NCI-H2029 treated with DMSO at 0.1 percent for 48 hours (cell line): ENCODE measurements around the gene SLC50A1.

ENCODE experiments used
- DNase-seq: peaks from one replicate; lab custom pipeline; 2025; lab: John Stamatoyannopoulos, UW

Gene SLC50A1, protein sequence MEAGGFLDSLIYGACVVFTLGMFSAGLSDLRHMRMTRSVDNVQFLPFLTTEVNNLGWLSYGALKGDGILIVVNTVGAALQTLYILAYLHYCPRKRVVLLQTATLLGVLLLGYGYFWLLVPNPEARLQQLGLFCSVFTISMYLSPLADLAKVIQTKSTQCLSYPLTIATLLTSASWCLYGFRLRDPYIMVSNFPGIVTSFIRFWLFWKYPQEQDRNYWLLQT

DNA sequence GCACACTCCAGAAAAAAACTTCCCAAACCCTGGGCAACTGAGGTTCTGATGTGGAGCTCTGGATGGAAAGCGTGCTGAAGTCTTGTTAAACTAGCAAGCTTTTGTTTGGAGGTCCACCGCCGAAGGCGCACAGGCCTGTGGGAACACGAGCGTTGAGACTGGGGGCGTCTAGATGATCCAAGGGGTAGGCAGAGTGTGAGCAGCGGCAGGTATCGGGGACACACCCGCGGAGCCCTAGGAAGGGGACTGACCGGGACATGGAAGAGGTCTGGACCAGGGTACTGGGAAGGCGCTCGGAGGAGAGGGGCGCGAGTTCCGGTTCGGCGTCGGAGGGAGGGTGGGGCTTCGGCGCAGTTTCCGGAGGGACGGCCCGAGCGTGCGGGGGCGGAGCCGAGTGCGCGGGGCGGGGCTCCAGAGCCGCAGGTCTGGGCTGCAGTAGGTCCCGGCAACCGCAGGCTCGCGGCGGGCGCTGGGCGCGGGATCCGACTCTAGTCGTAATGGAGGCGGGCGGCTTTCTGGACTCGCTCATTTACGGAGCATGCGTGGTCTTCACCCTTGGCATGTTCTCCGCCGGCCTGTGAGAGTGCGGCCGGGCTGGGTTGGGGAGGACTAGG lies at the start of gene SLC50A1:
Gene SLC50A1, plus strand, starts transcription at position 438 of the 614 bp plus-strand sequence. Its CDS starts 60 bp downstream, at position 498.
- peak; percentile 72 for DNase-seq

DNA sequence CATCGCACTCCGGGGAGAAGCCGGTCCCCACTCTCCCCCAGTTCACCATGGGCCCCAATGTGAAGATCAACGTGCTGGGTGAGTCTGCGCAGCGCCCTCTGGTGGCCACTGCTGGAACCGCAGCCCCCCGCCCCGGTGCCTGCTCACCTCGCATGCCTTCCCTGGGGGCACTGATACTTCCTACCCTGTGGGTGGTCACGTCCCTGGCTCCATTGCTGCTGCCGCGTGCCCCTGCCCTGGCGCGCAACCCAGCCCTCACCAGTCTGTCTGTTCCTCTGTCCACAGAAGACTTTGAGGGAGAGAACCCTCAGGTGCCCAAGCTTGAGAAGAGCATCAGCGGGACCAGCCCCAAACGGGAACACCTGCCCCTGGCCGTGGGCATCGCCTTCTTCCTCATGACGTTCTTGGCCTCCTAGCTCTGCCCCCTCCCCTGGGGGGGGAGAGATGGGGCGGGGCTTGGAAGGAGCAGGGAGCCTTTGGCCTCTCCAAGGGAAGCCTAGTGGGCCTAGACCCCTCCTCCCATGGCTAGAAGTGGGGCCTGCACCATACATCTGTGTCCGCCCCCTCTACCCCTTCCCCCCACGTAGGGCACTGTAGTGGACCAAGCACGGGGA lies 49.4 kb upstream of the SLC50A1 start:
- no peak for DNase-seq

DNA sequence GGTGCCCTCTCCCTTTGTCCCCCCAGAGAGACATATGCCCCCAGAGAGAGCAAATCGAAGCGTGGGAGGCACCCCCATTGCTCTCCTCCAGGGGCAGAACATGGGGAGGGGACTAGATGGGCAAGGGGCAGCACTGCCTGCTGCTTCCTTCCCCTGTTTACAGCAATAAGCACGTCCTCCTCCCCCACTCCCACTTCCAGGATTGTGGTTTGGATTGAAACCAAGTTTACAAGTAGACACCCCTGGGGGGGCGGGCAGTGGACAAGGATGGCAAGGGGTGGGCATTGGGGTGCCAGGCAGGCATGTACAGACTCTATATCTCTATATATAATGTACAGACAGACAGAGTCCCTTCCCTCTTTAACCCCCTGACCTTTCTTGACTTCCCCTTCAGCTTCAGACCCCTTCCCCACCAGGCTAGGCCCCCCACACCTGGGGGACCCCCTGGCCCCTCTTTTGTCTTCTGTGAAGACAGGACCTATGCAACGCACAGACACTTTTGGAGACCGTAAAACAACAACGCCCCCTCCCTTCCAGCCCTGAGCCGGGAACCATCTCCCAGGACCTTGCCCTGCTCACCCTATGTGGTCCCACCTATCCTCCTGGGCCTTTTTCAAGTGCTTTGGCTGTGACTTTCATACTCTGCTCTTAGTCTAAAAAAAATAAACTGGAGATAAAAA lies 48.7 kb upstream of the SLC50A1 start:
- DNase-seq = no peak

DNA sequence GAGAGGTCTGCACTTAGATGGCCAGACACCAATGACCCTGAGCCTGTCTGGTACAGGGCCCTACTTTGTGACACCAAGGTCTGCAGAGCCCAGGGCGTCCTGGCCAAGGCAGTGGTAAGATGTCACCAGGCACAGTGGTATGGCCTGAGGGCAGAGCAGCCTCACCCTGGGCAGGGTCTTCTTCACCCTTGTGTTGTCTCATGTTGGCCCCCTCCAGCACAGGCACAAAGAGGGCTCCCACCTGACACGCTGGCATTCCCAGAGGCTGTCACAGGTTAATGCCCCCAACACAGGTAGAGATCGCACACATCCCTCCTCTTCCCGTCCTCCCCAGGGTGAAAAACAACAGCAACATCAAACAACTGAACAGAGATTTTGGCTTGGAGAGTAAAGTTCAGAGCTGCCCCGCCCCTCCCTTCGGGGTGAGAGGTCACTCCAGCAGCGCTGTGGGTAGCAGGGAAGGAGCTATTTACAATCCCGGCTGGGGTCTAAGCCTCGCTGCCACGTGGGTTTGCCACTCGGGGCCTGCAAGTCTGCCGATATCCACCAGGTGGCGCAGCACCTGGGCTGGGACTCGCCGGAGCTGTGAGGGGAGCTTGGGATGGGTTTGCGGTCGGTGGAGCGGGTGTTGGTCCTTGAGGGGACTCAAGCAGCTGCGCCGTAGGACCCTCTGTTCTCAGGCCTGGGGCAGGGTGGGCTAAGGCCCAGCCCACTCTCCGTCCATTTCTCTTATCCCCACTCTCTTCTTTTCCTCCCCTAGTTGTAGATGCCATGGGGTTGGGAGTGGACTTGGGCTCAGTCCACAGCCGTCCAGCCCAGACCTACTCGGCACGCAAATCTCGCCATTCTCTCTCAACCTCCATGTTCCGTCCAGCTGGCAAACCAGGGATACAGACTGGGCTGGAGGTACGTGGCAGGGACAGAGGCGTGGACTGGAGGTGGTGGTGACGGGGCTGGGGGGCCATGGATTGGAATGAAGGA lies 44.3 kb upstream of the SLC50A1 start:
- peak; percentile 42 for DNase-seq

DNA sequence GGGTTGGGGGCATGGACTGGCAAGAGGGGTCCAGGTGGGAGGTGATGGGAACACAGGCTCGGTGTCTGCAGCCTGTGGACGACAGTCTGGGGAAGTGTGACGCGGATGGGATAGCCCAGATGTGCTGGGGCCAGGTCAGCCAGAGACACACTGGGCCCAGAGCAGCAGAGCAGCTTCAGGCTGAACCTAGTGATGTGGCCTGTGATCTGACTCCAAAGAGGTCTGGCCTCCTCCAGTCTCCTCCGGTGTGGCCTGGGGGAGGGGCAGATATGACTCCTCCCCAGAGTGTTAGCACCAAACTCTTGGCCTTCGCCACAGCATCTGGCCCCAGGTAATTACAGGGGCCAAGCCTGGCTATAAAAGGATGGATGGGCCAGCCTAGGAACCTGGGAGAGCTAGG lies 43.5 kb upstream of the SLC50A1 start:
- DNase-seq = no peak

DNA sequence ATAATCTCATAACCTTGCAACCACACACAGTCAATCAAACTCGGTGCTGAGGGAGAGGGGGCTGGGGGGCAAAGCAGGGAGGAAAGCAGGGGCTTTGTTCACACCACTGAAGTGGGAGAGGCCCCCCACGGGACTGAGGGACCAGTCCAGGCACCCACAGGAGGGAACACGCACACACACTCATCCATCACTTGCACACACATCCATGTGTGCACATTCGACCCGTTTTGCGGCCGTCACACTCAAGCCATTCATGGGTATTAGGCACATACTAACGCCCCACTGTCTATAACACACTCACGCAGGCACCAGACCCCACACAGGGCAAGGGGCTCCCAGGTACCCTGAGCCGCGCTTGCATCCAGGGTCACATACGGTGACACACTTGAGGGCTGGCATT lies 43.0 kb upstream of the SLC50A1 start:
- DNase-seq = no peak

DNA sequence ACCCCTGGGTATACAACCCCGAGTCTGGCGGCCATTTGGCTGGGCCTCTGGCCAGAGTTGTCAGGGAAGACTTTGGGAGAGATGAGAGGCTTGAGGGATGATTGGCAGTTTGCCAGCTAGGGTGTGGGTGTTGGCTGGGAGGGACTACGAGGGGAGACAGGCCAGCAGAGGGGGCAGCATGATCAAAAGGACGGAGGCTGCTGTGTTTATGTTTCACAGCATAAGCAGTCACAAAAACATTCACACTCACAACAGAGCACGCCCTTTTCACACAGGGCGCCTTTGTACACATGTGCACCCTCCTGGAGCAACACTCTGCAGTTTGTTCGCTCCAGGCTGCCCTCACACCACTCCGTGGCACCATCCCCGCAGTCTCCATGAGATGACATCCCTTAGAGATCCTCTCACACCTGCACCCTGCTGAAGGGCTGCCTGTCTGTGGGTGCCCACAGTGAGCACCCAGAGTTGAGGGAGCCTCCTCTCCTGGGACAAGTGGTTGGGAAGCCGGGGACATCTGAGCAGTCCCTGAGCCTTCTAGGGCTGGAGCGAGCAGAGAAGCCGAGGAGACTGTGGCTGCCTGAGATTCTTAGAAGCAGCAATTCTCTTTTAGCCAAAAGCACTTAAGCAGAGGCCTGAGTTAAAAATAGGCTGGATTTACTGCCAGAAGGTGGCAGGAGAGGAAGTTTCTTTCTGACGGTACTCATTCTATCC lies 41.6 kb upstream of the SLC50A1 start:
- DNase-seq = no peak

DNA sequence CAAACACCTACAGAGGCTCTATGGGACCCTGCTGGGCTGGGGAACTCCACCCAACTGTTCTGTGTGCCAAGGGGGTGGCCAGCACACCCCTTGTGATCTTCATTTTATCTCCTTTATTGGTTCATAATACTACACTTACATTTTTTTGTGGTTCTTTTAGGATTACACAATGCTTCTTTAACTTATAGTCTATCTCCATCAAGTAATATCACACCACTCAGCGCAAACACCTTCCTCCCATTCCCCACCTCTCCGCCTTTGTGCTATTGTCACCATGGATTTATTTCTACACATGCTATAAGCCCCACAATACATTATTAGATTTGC lies 41.1 kb upstream of the SLC50A1 start:
- DNase-seq = no peak

DNA sequence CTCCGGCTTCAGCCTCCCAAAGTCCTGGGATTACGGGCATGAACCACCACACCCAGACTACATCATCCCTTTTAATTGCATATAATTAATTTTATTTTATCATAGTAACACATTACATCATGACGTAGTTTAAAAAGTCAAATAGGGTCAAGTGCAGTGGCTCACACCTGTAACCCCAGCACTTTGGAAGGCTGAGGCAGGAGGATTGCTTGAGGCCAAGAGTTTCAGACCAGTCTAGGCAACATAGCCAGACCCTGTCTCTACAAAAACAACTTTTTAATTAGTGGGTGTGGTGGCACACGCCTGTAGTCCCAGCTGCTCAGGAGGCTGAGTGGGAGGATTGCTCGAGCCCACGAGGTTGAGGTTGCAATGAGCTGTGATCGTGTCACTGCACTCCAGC lies 36.3 kb upstream of the SLC50A1 start:
- DNase-seq = no peak

DNA sequence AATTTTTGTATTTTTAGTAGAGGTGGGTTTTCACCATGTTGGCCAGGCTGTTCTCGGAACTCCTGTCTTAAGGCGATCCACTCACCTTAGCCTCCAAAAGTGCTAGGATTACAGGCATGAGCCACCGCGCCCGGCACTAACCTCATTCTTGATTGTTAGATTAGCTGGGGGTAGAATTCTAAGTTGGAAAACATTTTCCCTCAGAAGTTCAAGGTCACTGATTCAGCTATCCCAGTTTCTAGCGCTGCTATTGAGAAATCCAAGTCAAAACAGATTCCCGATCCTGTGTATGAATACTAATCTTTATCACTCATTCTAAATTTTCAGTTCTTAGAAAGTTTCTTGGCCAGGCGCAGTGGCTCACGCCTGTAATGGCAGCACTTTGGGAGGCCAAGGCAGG lies 32.3 kb upstream of the SLC50A1 start:
- no peak for DNase-seq

DNA sequence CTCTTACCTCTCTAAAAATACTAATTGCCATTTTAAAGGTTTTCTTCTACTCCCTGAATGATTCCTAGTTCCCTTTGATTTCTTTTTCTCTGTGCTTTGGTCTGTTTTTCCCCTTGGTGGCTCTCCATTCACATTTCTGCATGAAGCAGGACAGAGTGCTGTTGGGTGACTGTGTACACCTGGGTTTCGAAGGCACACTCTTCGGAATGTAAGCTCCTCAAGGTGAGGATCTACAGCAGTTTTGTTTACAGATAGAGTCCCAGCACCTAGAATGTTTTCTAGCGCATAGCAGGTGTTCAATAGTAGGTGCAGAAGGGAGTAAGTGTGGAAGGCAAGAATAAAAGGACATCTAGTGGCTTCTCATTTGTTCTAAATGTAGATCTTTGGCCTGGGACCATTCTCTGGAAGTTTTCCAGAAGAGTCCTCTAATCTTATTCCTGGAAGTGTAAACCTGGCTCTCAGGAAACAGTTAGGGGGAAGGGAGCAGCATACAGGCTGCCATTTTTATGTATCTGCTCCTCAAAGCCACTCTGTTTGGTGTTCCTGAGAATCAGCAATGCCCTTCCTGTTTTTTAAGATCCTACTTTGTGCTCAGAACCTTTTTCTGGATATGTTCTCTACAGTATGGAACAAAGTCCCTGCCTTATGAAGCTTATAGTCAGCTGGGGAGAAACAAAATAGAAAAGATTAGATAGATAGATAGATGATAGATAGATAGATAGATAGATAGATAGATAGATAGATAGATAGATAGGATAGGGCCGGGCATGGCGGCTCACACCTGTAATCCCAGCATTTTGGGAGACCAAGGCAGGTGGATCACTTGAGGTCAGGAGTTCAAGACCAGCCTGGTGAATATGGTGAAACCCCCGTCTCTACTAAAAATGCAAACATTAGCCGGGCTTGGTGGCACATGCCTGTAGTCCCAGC lies 30.8 kb upstream of the SLC50A1 start:
- DNase-seq = no peak

DNA sequence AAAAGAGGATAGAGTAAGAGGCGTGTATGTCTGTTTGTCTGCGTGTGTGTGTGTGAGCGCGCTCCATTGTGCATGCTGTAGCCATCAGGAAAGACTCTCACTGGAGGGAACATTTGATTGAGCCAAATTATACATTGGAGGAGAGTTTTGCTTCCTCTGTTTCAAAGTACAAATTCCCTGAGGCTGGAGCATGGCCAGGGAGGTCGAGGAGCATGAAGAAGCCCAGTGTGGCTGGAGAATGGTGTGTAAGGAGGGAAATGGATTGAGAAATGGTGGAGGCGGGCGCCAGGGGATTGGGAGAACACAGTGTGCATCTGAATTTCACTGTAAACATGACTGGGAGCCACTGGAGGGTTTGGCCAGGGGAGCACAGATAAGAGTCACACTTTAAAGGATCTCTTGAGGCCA lies 30.0 kb upstream of the SLC50A1 start:
- DNase-seq = no peak

DNA sequence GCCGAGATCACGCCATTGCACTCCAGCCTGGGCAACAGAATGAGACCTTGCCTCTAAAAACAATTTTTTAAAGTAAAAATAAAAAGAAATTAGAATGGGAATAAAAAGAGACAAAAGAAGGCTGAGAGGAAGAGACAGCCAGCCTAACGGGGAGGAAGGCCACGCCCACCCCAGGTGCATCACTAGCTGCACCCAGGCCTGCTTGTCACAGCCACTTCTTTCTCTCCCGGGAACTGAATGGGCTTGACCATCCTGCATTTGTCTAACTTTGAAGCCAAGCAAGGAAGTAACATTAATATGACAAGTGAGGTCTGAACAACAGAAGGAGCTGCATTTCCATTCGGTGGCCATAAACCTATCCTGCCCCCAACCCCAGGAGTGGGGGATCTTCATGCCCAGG lies 28.8 kb upstream of the SLC50A1 start:
- no peak for DNase-seq

DNA sequence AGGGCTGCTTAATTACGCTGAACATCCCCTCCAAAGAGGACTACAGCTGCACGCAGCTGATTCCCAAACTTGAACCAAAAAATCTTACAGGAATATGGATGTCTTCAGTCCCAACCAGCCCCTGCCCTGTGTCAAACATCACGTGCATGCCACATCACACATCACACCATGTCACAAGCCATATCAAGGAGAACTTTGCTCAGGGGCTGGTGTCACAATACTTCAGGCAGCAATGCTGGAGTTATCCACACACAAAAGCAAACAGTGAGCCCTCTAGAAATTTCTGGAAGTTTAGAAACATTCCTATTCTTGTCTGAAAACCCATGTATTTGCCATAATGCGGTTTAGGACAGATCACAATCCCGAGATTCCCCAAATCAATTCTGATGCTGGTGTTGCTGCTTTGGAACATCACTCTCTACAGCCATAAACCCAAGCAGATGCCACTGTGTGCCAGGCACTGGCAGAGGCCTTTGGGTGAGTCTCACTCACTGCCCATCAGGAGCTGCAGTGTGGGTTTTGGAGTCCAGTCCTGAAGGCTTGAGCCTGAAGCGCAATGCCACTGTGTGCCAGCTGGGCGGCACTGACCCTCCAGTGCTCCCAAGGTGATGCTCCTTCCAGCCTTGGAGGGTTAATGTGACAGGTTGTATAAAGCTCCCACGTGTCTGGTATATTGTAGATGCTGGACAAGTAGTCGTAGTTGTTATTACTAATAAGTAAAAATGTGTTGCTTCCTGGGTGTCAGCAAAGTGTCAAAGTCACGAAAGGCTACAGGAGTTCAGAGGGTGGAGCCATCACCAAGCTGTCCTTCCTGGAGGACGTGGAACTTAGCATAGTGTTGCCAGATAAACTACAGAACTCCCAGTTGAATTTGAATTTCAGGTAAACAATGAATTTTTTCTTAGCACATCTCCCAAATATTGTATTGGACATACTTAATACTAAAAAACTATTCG lies 28.1 kb upstream of the SLC50A1 start:
- no peak for DNase-seq

DNA sequence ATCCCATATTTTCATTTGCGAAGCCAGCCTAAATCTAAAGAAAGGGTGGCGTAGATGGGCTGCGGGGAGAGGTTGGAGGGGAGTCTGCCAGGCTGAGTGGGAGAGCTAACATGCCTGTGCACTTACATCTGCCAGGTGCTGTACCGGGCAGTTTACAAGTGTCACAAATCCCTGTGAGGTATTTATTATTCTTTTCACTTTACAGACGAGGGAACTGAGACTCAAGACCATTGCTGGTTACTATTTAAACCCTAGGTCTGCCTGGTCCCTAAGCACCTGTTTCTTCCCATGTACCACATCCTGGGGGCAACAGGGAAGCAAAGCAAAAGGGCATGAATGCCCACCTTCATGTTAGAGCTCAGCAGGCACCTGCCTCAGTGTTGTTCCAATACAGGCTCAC lies 27.4 kb upstream of the SLC50A1 start:
- DNase-seq = no peak

DNA sequence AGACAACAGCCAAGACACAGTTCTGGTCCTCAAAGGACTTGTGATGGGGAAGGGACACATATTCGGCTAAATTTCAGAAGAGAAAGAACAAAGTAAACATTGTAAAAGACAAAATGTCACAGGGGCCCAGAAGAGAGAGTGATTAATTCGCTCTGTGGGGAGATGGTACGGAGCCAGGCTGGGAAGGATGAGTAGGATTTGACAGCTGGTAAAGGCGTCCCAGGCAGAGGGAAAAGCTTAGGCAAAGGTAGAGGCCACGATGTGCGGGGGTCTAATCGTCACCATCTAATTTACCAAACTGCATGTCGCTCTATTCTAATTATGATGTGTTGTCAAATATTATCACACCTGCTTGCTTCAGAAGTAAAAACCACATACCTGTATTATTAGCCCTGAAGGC lies 25.3 kb upstream of the SLC50A1 start:
- DNase-seq = no peak

DNA sequence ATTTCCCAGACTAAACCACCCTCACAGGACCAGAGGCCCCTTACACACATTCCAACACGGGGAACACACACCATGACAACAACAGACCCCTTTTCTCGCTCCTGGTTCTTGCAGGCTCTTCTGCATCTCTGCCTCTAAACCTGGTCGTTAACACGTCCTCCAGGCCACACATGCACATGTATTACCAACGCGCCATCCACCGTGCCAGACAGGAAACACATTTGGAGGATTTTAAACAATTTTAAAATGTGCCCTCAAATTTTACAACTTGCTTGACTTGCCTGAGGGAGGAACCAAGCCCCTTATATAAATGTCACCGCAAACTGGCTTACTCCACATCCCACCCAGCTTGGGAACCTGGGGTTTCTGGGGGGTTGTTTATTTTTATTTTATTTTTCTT lies 24.8 kb upstream of the SLC50A1 start:
- no peak for DNase-seq

DNA sequence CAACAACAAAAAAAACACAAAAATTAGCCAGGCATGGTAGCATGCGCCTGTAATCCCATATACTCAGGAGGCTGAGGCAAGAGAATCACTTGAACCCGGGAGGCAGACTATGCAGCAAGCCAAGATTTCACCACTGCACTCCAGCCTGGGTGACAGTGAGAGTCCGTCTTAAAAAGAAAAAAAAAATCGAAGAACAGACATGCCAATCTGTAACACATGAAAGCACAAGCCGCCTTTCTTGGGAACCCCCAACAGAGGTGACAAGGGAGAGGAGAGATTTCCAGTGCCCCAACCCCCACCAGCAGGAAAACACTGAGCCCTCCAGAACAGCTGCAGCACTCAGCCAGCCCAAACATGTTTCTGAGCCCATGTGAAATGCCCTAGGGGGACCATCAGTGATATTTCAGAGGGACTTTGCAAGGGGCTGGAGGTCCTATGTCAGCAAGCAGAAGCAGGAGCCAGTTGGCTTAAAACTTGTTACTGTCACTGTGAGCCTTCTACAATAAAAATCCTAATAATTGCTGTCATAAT lies 22.1 kb upstream of the SLC50A1 start:
- DNase-seq = no peak
